Measurements from ENCODE around the gene SOST. TPM values are rescaled to one million over a fixed set of nuclear protein-coding genes. Genes with fewer than 3 reads are reported as not detected.
"Not testable (repeated sequence)": the region's sequence is repeated elsewhere in the genome, so short reads cannot be mapped to it uniquely, and the experiment has no call there.

SOST gene
- not detected for total RNA-seq
- not detected for polyA plus RNA-seq
- total RNA-seq: 0 reads per million in 6 experiments

- H3K36me3 Mint-ChIP-seq: no peaks in the 10 kb centered on the region
- DNase-seq (no peak), ATAC-seq (no peak)
- POLR2A ChIA-PET: interaction anchor here (0.8 kb wide), 1 partner anchor 65 kb away, joined by 3 read pairs; no protein-coding TSS in a partner anchor
- H3K9me3 Mint-ChIP-seq: no peaks in the 10 kb centered on the region
- H3K4me3 Mint-ChIP-seq: no peak within 1 kb of the TSS
- peaks cover 11 to 36% (median 29%) of the 10 kb centered on the region in 5 donors for H3K27me3 Mint-ChIP-seq
- no peak within 1 kb of the TSS for H3K27ac Mint-ChIP-seq
- peaks cover 0 to 12% (median 3%) of the 10 kb centered on the region in 4 donors for H3K4me1 Mint-ChIP-seq
Observed at GRCh38 chr17:43758497-43759174, at the start of gene SOST. SOST (minus strand) TSS chr17:43758791; CDS start chr17:43758741, 50 bp downstream.

GRCh38 chr17:43808076-43808475, 49.5 kb upstream of the SOST start:
- peaks cover 5 to 19% (median 12%) of the 10 kb centered on the region in 5 donors for H3K27me3 Mint-ChIP-seq

GRCh38 chr17:43805117-43805516, 46.5 kb upstream of the SOST start:
- H3K9me3 Mint-ChIP-seq: peaks cover 0 to 1% (median 0%) of the 10 kb centered on the region in 9 donors
- DNase-seq: no peak
- H3K4me1 Mint-ChIP-seq: no peaks in the 10 kb centered on the region
- H3K4me3 Mint-ChIP-seq: no peak overlapping the region
- POLR2A ChIA-PET: no interaction called here
- no peaks in the 10 kb centered on the region for H3K36me3 Mint-ChIP-seq
- no peak for ATAC-seq
- no peak overlapping the region for H3K27ac Mint-ChIP-seq
- peaks cover 9 to 32% (median 22%) of the 10 kb centered on the region in 5 donors for H3K27me3 Mint-ChIP-seq

More at GRCh38 chr17:43808076-43808475, 49.5 kb upstream of the SOST start:
- peaks cover 0 to 1% (median 0%) of the 10 kb centered on the region in 9 donors for H3K9me3 Mint-ChIP-seq
- H3K4me3 Mint-ChIP-seq: no peak overlapping the region
- H3K4me1 Mint-ChIP-seq: no peaks in the 10 kb centered on the region
- no peaks in the 10 kb centered on the region for H3K36me3 Mint-ChIP-seq
- H3K27ac Mint-ChIP-seq: no peak overlapping the region
- DNase-seq (no peak), ATAC-seq (no peak)
- POLR2A ChIA-PET: no interaction called here

- DNase-seq (no peak), ATAC-seq (no peak)
- Mint-ChIP-seq H3K27ac (peak overlapping the region in 1 of 10 donors; percentile 5), H3K9me3 (peaks cover 0 to 1% (median 0%) of the 10 kb centered on the region in 9 donors), H3K4me1 (no peaks in the 10 kb centered on the region), H3K4me3 (no peak overlapping the region), H3K27me3 (peaks cover 12 to 32% (median 29%) of the 10 kb centered on the region in 5 donors), H3K36me3 (no peaks in the 10 kb centered on the region)
- POLR2A ChIA-PET: no interaction called here
Observed at GRCh38 chr17:43803758-43804157, 45.2 kb upstream of the SOST start.

- Mint-ChIP-seq H3K27ac (no peak overlapping the region), H3K4me3 (no peak overlapping the region), H3K36me3 (no peaks in the 10 kb centered on the region), H3K9me3 (peaks cover 0 to 1% (median 0%) of the 10 kb centered on the region in 9 donors), H3K4me1 (no peaks in the 10 kb centered on the region), H3K27me3 (peaks cover 12 to 41% (median 28%) of the 10 kb centered on the region in 5 donors)
- POLR2A ChIA-PET: no interaction called here
- DNase-seq (no peak), ATAC-seq (no peak)
Observed at GRCh38 chr17:43801844-43802243, 43.3 kb upstream of the SOST start.

GRCh38 chr17:43800736-43801135, 42.1 kb upstream of the SOST start:
- POLR2A ChIA-PET: no interaction called here
- H3K4me3 Mint-ChIP-seq: no peak overlapping the region
- peaks cover 11 to 52% (median 37%) of the 10 kb centered on the region in 5 donors for H3K27me3 Mint-ChIP-seq
- H3K36me3 Mint-ChIP-seq: no peaks in the 10 kb centered on the region
- H3K9me3 Mint-ChIP-seq: peaks cover 0 to 1% (median 0%) of the 10 kb centered on the region in 9 donors
- no peak overlapping the region for H3K27ac Mint-ChIP-seq
- ATAC-seq: no peak
- H3K4me1 Mint-ChIP-seq: no peaks in the 10 kb centered on the region
- DNase-seq: no peak

GRCh38 chr17:43799047-43799446, 40.5 kb upstream of the SOST start:
- Mint-ChIP-seq H3K27ac (no peak overlapping the region), H3K9me3 (no peaks in the 10 kb centered on the region), H3K4me1 (no peaks in the 10 kb centered on the region), H3K36me3 (no peaks in the 10 kb centered on the region), H3K27me3 (peaks cover 13 to 67% (median 36%) of the 10 kb centered on the region in 5 donors), H3K4me3 (no peak overlapping the region)
- no peak for ATAC-seq
- DNase-seq: no peak
- POLR2A ChIA-PET: no interaction called here

GRCh38 chr17:43798024-43798423, 39.4 kb upstream of the SOST start:
- ATAC-seq, H3K4me3 Mint-ChIP-seq, H3K4me1 Mint-ChIP-seq, POLR2A ChIA-PET, DNase-seq, H3K27ac Mint-ChIP-seq, H3K9me3 Mint-ChIP-seq, H3K36me3 Mint-ChIP-seq: not testable (repeated sequence)
- peaks cover 12 to 61% (median 35%) of the 10 kb centered on the region in 5 donors for H3K27me3 Mint-ChIP-seq

GRCh38 chr17:43792668-43793067, 34.1 kb upstream of the SOST start:
- H3K4me1 Mint-ChIP-seq, H3K9me3 Mint-ChIP-seq, POLR2A ChIA-PET, H3K27ac Mint-ChIP-seq, DNase-seq, H3K36me3 Mint-ChIP-seq, H3K4me3 Mint-ChIP-seq, ATAC-seq: not testable (repeated sequence)
- peaks cover 7 to 51% (median 21%) of the 10 kb centered on the region in 5 donors for H3K27me3 Mint-ChIP-seq

GRCh38 chr17:43791589-43791988, 33.0 kb upstream of the SOST start:
- no peak for ATAC-seq
- H3K27me3 Mint-ChIP-seq: peaks cover 7 to 40% (median 15%) of the 10 kb centered on the region in 5 donors
- DNase-seq: no peak
- H3K27ac Mint-ChIP-seq: peak overlapping the region in 1 of 10 donors; percentile 2
- no peaks in the 10 kb centered on the region for H3K36me3 Mint-ChIP-seq
- no peaks in the 10 kb centered on the region for H3K9me3 Mint-ChIP-seq
- H3K4me3 Mint-ChIP-seq: no peak overlapping the region
- no peaks in the 10 kb centered on the region for H3K4me1 Mint-ChIP-seq
- POLR2A ChIA-PET: no interaction called here

- ATAC-seq (no peak), DNase-seq (no peak)
- Mint-ChIP-seq H3K27me3 (peaks cover 7 to 30% (median 7%) of the 10 kb centered on the region in 5 donors), H3K27ac (no peak overlapping the region), H3K9me3 (no peaks in the 10 kb centered on the region), H3K4me3 (no peak overlapping the region), H3K36me3 (no peaks in the 10 kb centered on the region), H3K4me1 (no peaks in the 10 kb centered on the region)
- POLR2A ChIA-PET: no interaction called here
Observed at GRCh38 chr17:43790311-43790940, 31.8 kb upstream of the SOST start.

- Mint-ChIP-seq H3K36me3 (no peaks in the 10 kb centered on the region), H3K4me1 (no peaks in the 10 kb centered on the region), H3K27ac (no peak overlapping the region), H3K27me3 (peaks cover 5 to 27% (median 10%) of the 10 kb centered on the region in 5 donors), H3K4me3 (no peak overlapping the region), H3K9me3 (no peaks in the 10 kb centered on the region)
- no peak for DNase-seq
- POLR2A ChIA-PET: interaction anchor here (0.7 kb wide), 1 partner anchor 791 kb away, joined by 3 read pairs; no protein-coding TSS in a partner anchor
- ATAC-seq: no peak
Observed at GRCh38 chr17:43789482-43789881, 30.9 kb upstream of the SOST start.

GRCh38 chr17:43788540-43788939, 29.9 kb upstream of the SOST start:
- H3K4me3 Mint-ChIP-seq: no peak overlapping the region
- H3K4me1 Mint-ChIP-seq: no peaks in the 10 kb centered on the region
- H3K27ac Mint-ChIP-seq: no peak overlapping the region
- H3K27me3 Mint-ChIP-seq: peaks cover 5 to 28% (median 13%) of the 10 kb centered on the region in 5 donors
- POLR2A ChIA-PET: interaction anchor here (0.7 kb wide), 1 partner anchor 790 kb away, joined by 3 read pairs; no protein-coding TSS in a partner anchor
- H3K36me3 Mint-ChIP-seq: no peaks in the 10 kb centered on the region
- H3K9me3 Mint-ChIP-seq: no peaks in the 10 kb centered on the region
- no peak for DNase-seq
- ATAC-seq: no peak
